Uterus (tissue), 4 donors: ENCODE data around the gene RUVBL2. TPM values are rescaled to one million over a fixed set of nuclear protein-coding genes. Genes with fewer than 3 reads are reported as not detected.
A peak's percentile ranks its signal among the peaks of the same experiment; 100 is the strongest.

Experiments
- DNase-seq, 2 donors: peaks; one replicate each; pipeline ENCODE4 v3.0.0-alpha.2; 2019 to 2020
- H3K27ac ChIP-seq, 2 donors: fragments of 200-600 bp; sonication (generic); 1 replicate in 1 of 2; 2 replicates in 1 of 2; pipeline ENCODE4 v1.5.1; 2016 to 2018
- H3K27me3 ChIP-seq, 2 donors: fragments of 200-600 bp; sonication (generic); one replicate each; pipeline ENCODE4 v1.5.1; 2018 to 2019; ENCODE audit warnings: control low read depth in 1 of 2
- H3K36me3 ChIP-seq, 2 donors: fragments of 200-600 bp; sonication (generic); one replicate each; pipeline ENCODE4 v1.5.1; 2019; ENCODE audit warnings: control low read depth in 1 of 2
- H3K4me1 ChIP-seq, 2 donors: fragments of 200-600 bp; sonication (generic); one replicate each; pipeline ENCODE4 v1.5.1; 2018 to 2019; ENCODE audit warnings: control low read depth in 1 of 2
- H3K4me3 ChIP-seq, 2 donors: fragments of 200-600 bp; sonication (generic); 1 replicate in 1 of 2; 2 replicates in 1 of 2; pipeline ENCODE4 v1.5.1; 2018 to 2019; ENCODE audit warnings: mild to moderate bottlenecking in 1 of 2
- H3K9me3 ChIP-seq, 2 donors: fragments of 200-600 bp; sonication (generic); one replicate each; pipeline ENCODE4 v1.5.1; 2019; ENCODE audit warnings: control low read depth in 1 of 2
- CTCF ChIP-seq, 4 experiments: fragments of 200-600 bp in 2 of 4; fragments of 450-650 bp in 2 of 4; sonication (generic) in 2 of 4; IDR thresholded peaks; one replicate each; pipeline ENCODE4 v1.5.1; 2016 to 2019; ENCODE audit warnings: antibody characterized with exemption in 4 of 4, mild to moderate bottlenecking in 2 of 4, moderate library complexity in 1 of 4
- POLR2A ChIP-seq, 2 donors: fragments of 450-650 bp; IDR thresholded peaks; one replicate each; pipeline ENCODE4 v1.6.1; 2016; ENCODE audit warnings: antibody characterized with exemption in 2 of 2, mild to moderate bottlenecking in 1 of 2, moderate library complexity in 1 of 2
- intact Hi-C: fragments of 100-400 bp; cut with DNase I; formaldehyde crosslinking; loops from one replicate; pipeline ENCODE4 v1.15.1; 2023; ENCODE audit warnings: low total_unique reads
- total RNA-seq, 4 donors: library from RNA; depleted of rRNA in 3 of 4; stranded (reverse); fragments of >200 nt in 3 of 4; gene quantifications; one replicate each; pipeline versions ENCODE4 v1.1.0 to v1.2.4, GENCODE V29; 2014 to 2023
- donor health status: DM: yes; HTN: yes; CAD: no.

Gene RUVBL2
- total RNA-seq, 4 donors from 2014 or later = 51.9 to 109 (median 77.7) TPM

GRCh38 chr19:48991873-48992580 is 1.7 kb upstream of the RUVBL2 start:
- H3K27ac ChIP-seq = peak overlapping the region; percentile 93 to 97
- intact Hi-C loops = no loop called here
- TF ChIP-seq CTCF (IDR thresholded peaks at IDR 0.05) = no peak
- peak; percentile 30 to 65 for TF ChIP-seq POLR2A (IDR thresholded peaks at IDR 0.05)
- peak overlapping the region; percentile 77 to 95 for H3K4me3 ChIP-seq
- DNase-seq = peak; percentile 52 to 64
- H3K36me3 ChIP-seq = no peaks in the 10 kb centered on the region
- H3K9me3 ChIP-seq = no peaks in the 10 kb centered on the region
- no peaks in the 10 kb centered on the region for H3K27me3 ChIP-seq
- peaks cover 6 to 24% of the 10 kb centered on the region in 2 donors for H3K4me1 ChIP-seq

- intact Hi-C loops = no loop called here
- no peak for TF ChIP-seq CTCF (IDR thresholded peaks at IDR 0.05)
- no peak for TF ChIP-seq POLR2A (IDR thresholded peaks at IDR 0.05)
- Histone ChIP-seq H3K4me3 (peak overlapping the region; percentile 77 to 95), H3K36me3 (no peaks in the 10 kb centered on the region), H3K4me1 (peaks cover 6 to 24% of the 10 kb centered on the region in 2 donors), H3K9me3 (no peaks in the 10 kb centered on the region), H3K27ac (peak overlapping the region; percentile 93 to 97), H3K27me3 (no peaks in the 10 kb centered on the region)
- DNase-seq = no peak
These were observed 1.0 kb upstream of the RUVBL2 start for GRCh38 chr19:48992581-48993174.

- Histone ChIP-seq H3K4me3 (peak overlapping the region; percentile 77 to 95), H3K27ac (peak overlapping the region; percentile 93 to 97), H3K9me3 (no peaks in the 10 kb centered on the region), H3K27me3 (no peaks in the 10 kb centered on the region), H3K36me3 (no peaks in the 10 kb centered on the region), H3K4me1 (peaks cover 6 to 24% of the 10 kb centered on the region in 2 donors)
- no peak for DNase-seq
- intact Hi-C loops = no loop called here
- TF ChIP-seq CTCF (IDR thresholded peaks at IDR 0.05) (no peak), POLR2A (IDR thresholded peaks at IDR 0.05) (no peak)
These were observed 324 bp downstream of the RUVBL2 start for GRCh38 chr19:48994035-48994386.

DNA sequence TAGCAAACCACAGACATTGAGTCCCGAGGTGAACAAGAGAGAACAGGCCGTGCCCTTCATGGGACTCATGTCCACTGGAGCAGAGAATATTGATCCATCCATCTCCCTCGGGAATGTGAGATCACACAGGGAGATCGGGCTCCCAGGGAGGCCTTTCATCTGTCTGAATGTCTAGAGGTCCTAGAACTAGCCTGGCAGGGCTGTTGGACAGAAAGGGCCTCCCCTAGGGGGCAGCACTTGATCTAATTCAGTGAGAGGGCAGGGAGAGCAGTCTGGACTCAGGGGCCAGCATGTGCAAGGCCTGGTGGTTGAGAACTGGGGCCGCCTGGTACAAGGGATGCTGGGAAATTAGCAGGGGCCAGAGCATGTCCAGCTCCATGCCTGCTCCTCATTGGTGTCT is 4.3 kb downstream of the RUVBL2 start:
- no peak for DNase-seq
- Histone ChIP-seq H3K4me3 (no peak overlapping the region), H3K9me3 (no peaks in the 10 kb centered on the region), H3K4me1 (peaks cover 0 to 7% of the 10 kb centered on the region in 2 donors), H3K36me3 (no peaks in the 10 kb centered on the region), H3K27ac (no peak overlapping the region), H3K27me3 (no peaks in the 10 kb centered on the region)
- TF ChIP-seq CTCF (IDR thresholded peaks at IDR 0.05) = no peak
- no peak for TF ChIP-seq POLR2A (IDR thresholded peaks at IDR 0.05)
- intact Hi-C loops = no loop called here
